GM06990 (cell line): ENCODE measurements around the gene PLPPR4.

Experiments
- DNase-seq: peaks from one replicate; pipeline ENCODE4 v3.0.0-alpha.2; 2011; ENCODE audit not compliant: insufficient read length; ENCODE audit errors: extremely low read depth
- H3K27me3 ChIP-seq: replicated peaks from 2 replicates; pipeline ENCODE4 v1.6.0; 2011; ENCODE audit warnings: low read length; ENCODE audit not compliant: control insufficient read depth, insufficient read depth
- H3K36me3 ChIP-seq: 2 replicates; pipeline ENCODE4 v1.5.1; 2011; ENCODE audit warnings: low read length; ENCODE audit not compliant: control insufficient read depth, insufficient read depth
- H3K4me3 ChIP-seq: replicated peaks from 2 replicates; pipeline ENCODE4 v1.5.1; 2011; ENCODE audit warnings: low read depth, mild to moderate bottlenecking, control low read depth, low read length
- CTCF ChIP-seq: IDR thresholded peaks from 2 replicates; pipeline ENCODE4 v1.5.1; 2011; ENCODE audit warnings: low read length, control low read depth, mild to moderate bottlenecking, inconsistent platforms; ENCODE audit not compliant: insufficient read depth, poor library complexity, severe bottlenecking

Gene PLPPR4

GRCh38 chr1:99327357-99327756, 63.1 kb downstream of the PLPPR4 start:
- Histone ChIP-seq H3K27me3 (no peaks in the 10 kb centered on the region; the same call in 1 of the 2 replicates), H3K4me3 (no peak overlapping the region), H3K36me3 (no peaks in the 10 kb centered on the region)
- no peak for DNase-seq
- TF ChIP-seq CTCF: no peak

GRCh38 chr1:99328171-99328570, 63.9 kb downstream of the PLPPR4 start:
- H3K4me3 ChIP-seq: no peak overlapping the region
- no peak for TF ChIP-seq CTCF
- no peaks in the 10 kb centered on the region; the same call in 1 of the 2 replicates for H3K27me3 ChIP-seq
- H3K36me3 ChIP-seq: no peaks in the 10 kb centered on the region
- no peak for DNase-seq

- TF ChIP-seq CTCF: no peak
- DNase-seq: no peak
- no peaks in the 10 kb centered on the region for H3K36me3 ChIP-seq
- no peak overlapping the region for H3K4me3 ChIP-seq
- no peaks in the 10 kb centered on the region for H3K27me3 ChIP-seq
Observed at GRCh38 chr1:99331083-99331482, 66.8 kb downstream of the PLPPR4 start.

- Histone ChIP-seq H3K36me3 (no peaks in the 10 kb centered on the region), H3K27me3 (no peaks in the 10 kb centered on the region), H3K4me3 (no peak overlapping the region)
- DNase-seq: no peak
- TF ChIP-seq CTCF: no peak
Observed at GRCh38 chr1:99331636-99332035, 67.3 kb downstream of the PLPPR4 start.

GRCh38 chr1:99332561-99332960, 68.3 kb downstream of the PLPPR4 start:
- H3K4me3 ChIP-seq: no peak overlapping the region
- no peaks in the 10 kb centered on the region for H3K27me3 ChIP-seq
- no peaks in the 10 kb centered on the region for H3K36me3 ChIP-seq
- no peak for DNase-seq
- TF ChIP-seq CTCF: no peak

GRCh38 chr1:99334991-99335390, 70.7 kb downstream of the PLPPR4 start:
- Histone ChIP-seq H3K36me3 (no peaks in the 10 kb centered on the region), H3K4me3 (no peak overlapping the region), H3K27me3 (no peaks in the 10 kb centered on the region)
- no peak for DNase-seq
- no peak for TF ChIP-seq CTCF
